Measurements from ENCODE around the gene SMIM23.

DNA sequence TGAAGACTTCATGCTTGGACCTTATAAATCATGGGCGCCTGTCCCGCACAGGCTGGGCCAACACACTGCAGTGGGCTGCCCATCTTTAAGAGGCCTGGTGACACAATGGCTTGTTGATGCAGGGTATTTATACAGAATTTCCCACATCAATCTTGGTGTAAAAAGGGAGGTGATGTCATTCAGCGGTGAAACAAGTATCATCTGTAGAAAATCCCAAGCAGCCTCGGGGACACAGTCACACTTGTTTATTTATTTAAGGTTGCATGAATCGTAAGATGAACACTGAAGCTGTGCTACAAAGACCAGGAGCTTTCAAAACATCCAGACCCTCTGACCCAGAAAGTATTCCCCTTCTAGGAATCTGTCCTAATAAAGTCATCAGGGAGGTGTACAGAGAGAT, 40.5 kb downstream of the SMIM23 start:
- TF ChIP-seq, protein P1, sequence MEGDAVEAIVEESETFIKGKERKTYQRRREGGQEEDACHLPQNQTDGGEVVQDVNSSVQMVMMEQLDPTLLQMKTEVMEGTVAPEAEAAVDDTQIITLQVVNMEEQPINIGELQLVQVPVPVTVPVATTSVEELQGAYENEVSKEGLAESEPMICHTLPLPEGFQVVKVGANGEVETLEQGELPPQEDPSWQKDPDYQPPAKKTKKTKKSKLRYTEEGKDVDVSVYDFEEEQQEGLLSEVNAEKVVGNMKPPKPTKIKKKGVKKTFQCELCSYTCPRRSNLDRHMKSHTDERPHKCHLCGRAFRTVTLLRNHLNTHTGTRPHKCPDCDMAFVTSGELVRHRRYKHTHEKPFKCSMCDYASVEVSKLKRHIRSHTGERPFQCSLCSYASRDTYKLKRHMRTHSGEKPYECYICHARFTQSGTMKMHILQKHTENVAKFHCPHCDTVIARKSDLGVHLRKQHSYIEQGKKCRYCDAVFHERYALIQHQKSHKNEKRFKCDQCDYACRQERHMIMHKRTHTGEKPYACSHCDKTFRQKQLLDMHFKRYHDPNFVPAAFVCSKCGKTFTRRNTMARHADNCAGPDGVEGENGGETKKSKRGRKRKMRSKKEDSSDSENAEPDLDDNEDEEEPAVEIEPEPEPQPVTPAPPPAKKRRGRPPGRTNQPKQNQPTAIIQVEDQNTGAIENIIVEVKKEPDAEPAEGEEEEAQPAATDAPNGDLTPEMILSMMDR (conservative IDR thresholded peaks at IDR 0.05; ENCODE audit: low read depth, low read length) = no peak
- no peak for TF ChIP-seq EZH2 (IDR thresholded peaks at IDR 0.05; ENCODE audit: low read length, unreplicated experiment)
